Measurements from ENCODE around the gene DNAH1.

The DNAH1 gene

GRCh38 chr3:52373676-52374075 is 57.6 kb downstream of the DNAH1 start:
- TF ChIP-seq CTCF (IDR thresholded peaks at IDR 0.05; ENCODE audit: low read depth, low read length, missing control alignments): no peak
- DNase-seq (ENCODE audit: extremely low read depth, low read depth): no peak
- H3K4me3 ChIP-seq (replicated peaks; ENCODE audit: low read depth, low read length): no peak overlapping the region

DNA sequence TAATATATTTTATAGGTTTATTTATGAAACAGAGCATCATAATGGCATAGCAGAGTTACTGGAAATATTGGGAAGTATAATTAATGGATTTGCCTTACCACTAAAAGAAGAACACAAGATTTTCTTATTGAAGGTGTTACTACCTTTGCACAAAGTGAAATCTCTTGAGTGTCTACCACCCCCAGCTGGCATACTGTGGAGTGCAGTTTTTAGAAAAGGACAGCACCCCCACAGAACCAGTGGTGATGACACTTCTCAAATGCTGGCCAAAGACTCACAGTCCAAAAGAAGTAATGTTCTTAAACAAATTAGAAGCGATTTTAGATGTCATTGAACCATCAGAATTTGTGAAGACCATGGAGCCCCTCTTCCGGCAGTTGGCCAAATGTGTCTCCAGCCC is 58.1 kb downstream of the DNAH1 start:
- TF ChIP-seq CTCF (IDR thresholded peaks at IDR 0.05; ENCODE audit: low read depth, low read length, missing control alignments): no peak
- DNase-seq (ENCODE audit: extremely low read depth, low read depth): no peak
- H3K4me3 ChIP-seq (replicated peaks; ENCODE audit: low read depth, low read length): no peak overlapping the region

GRCh38 chr3:52379610-52380009 is 63.5 kb downstream of the DNAH1 start:
- TF ChIP-seq CTCF (IDR thresholded peaks at IDR 0.05; ENCODE audit: low read depth, low read length, missing control alignments): no peak
- DNase-seq (ENCODE audit: extremely low read depth, low read depth): no peak
- H3K4me3 ChIP-seq (replicated peaks; ENCODE audit: low read depth, low read length): no peak overlapping the region

GRCh38 chr3:52380023-52380422 is 63.9 kb downstream of the DNAH1 start:
- no peak for TF ChIP-seq CTCF (IDR thresholded peaks at IDR 0.05; ENCODE audit: low read depth, low read length, missing control alignments)
- H3K4me3 ChIP-seq (replicated peaks; ENCODE audit: low read depth, low read length): no peak overlapping the region
- DNase-seq (ENCODE audit: extremely low read depth, low read depth): no peak

DNA sequence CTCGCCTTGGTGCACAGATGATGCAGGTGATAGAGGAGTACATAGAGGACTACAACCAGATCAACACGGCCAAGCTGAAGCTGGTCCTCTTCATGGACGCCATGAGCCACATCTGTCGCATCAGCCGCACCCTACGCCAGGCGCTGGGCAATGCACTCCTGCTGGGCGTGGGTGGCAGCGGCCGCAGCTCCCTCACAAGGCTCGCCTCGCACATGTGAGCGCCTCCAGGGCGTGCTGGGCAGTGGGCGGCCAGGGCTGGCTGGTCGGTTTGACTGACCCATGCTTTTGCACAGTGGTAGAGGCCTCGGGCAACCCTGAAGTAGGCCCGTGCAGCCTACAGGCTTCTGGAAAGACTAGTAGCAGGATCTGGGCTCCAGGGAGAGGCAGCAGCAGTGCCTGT is 65.5 kb downstream of the DNAH1 start:
- no peak overlapping the region for H3K4me3 ChIP-seq (replicated peaks; ENCODE audit: low read depth, low read length)
- DNase-seq (ENCODE audit: extremely low read depth, low read depth): no peak
- no peak for TF ChIP-seq CTCF (IDR thresholded peaks at IDR 0.05; ENCODE audit: low read depth, low read length, missing control alignments)

DNA sequence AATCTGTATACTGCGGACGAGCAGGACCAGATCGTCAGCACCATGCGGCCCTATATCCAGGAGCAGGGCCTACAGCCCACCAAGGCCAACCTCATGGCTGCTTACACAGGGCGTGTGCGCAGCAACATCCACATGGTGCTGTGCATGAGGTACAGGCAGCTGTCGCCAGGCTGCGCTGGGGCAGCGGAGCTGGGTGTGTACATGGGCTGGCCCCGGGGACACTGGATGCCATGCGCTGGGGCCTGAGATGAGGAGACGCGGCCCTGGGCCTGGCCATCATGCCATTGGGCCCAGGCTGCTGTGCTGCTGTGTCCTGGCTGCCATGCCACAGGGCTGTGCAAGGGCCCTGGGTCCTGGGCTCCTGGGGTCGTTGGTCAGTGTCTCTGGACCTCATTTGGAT is 67.3 kb downstream of the DNAH1 start:
- no peak for DNase-seq (ENCODE audit: extremely low read depth, low read depth)
- TF ChIP-seq CTCF (IDR thresholded peaks at IDR 0.05; ENCODE audit: low read depth, low read length, missing control alignments): no peak
- no peak overlapping the region for H3K4me3 ChIP-seq (replicated peaks; ENCODE audit: low read depth, low read length)

GRCh38 chr3:52384019-52384761 is 68.1 kb downstream of the DNAH1 start:
- H3K4me3 ChIP-seq (replicated peaks; ENCODE audit: low read depth, low read length): no peak overlapping the region
- DNase-seq (ENCODE audit: extremely low read depth, low read depth): no peak
- TF ChIP-seq CTCF (IDR thresholded peaks at IDR 0.05; ENCODE audit: low read depth, low read length, missing control alignments): no peak
